Brain microvascular endothelial cell (primary cell): ENCODE results near the gene OR4E1.
A peak's percentile ranks its signal among the peaks of the same experiment; 100 is the strongest.
"Not testable (repeated sequence)": the region's sequence is repeated elsewhere in the genome, so short reads cannot be mapped to it uniquely, and the experiment has no call there.

Experiments used
- DNase-seq: peaks from one replicate; pipeline ENCODE4 v3.0.0-alpha.2; 2020
- H3K27ac ChIP-seq: fragments of 250-450 bp; sonication (Bioruptor Pico); 2 replicates; pipeline ENCODE4 v1.5.1; 2020; ENCODE audit warnings: mild to moderate bottlenecking, moderate library complexity
- H3K27me3 ChIP-seq: fragments of 250-450 bp; sonication (Bioruptor Pico); replicated peaks from 2 replicates; pipeline ENCODE4 v1.5.1; 2020; ENCODE audit warnings: mild to moderate bottlenecking
- H3K36me3 ChIP-seq: fragments of 250-450 bp; sonication (Bioruptor Pico); replicated peaks from 2 replicates; pipeline ENCODE4 v1.5.1; 2020; ENCODE audit warnings: mild to moderate bottlenecking
- H3K4me3 ChIP-seq: 2 replicates; pipeline ENCODE4 v1.5.1; 2011; ENCODE audit warnings: low read depth, mild to moderate bottlenecking, control low read depth, low read length, moderate library complexity
- CTCF ChIP-seq: IDR thresholded peaks from 2 replicates; pipeline ENCODE4 v1.5.1; 2011; ENCODE audit warnings: low read depth, mild to moderate bottlenecking, moderate library complexity, low read length, control low read depth, inconsistent platforms; ENCODE audit errors: missing control alignments
- in situ Hi-C: cut with HindIII; loops from 2 replicates; pipeline ENCODE4 v1.10.0; 2017; ENCODE audit warnings: low sequenced_read_pairs, low pct_ligation_motif_present

Gene OR4E1

GRCh38 chr14:21652209-21652808, 21.3 kb downstream of the OR4E1 start:
- Histone ChIP-seq H3K36me3 (no peaks in the 10 kb centered on the region), H3K4me3 (no peak overlapping the region), H3K27me3 (no peaks in the 10 kb centered on the region), H3K27ac (no peak overlapping the region)
- DNase-seq, result no peak
- no peak for TF ChIP-seq CTCF
- in situ Hi-C loops, result no loop called here

GRCh38 chr14:21647380-21647779, 26.2 kb downstream of the OR4E1 start:
- TF ChIP-seq CTCF, result no peak
- Histone ChIP-seq H3K4me3 (no peak overlapping the region), H3K27ac (no peak overlapping the region), H3K36me3 (no peaks in the 10 kb centered on the region), H3K27me3 (no peaks in the 10 kb centered on the region)
- in situ Hi-C loops, result no loop called here
- DNase-seq, result peak; percentile 63

- H3K27me3 ChIP-seq, result no peaks in the 10 kb centered on the region
- H3K27ac ChIP-seq, result no peak overlapping the region
- no peaks in the 10 kb centered on the region for H3K36me3 ChIP-seq
- in situ Hi-C loops, result no loop called here
- H3K4me3 ChIP-seq, result no peak overlapping the region
- no peak for TF ChIP-seq CTCF
- DNase-seq, result no peak
Measured at GRCh38 chr14:21643407-21643806, 30.2 kb downstream of the OR4E1 start.

GRCh38 chr14:21642683-21643082, 30.9 kb downstream of the OR4E1 start:
- Histone ChIP-seq H3K36me3 (no peaks in the 10 kb centered on the region), H3K27ac (no peak overlapping the region), H3K27me3 (no peaks in the 10 kb centered on the region), H3K4me3 (no peak overlapping the region)
- DNase-seq, result no peak
- in situ Hi-C loops, result no loop called here
- no peak for TF ChIP-seq CTCF

GRCh38 chr14:21634840-21635239, 38.8 kb downstream of the OR4E1 start, which contains the start of gene OR10G2:
TSS of gene OR10G2 (minus strand) at chr14:21634940. CDS start at chr14:21634842, 98 bp downstream.
- no peak for DNase-seq
- H3K27me3 ChIP-seq, result no peaks in the 10 kb centered on the region
- H3K27ac ChIP-seq, result no peak within 1 kb of the TSS
- no peak within 1 kb of the TSS for H3K4me3 ChIP-seq
- TF ChIP-seq CTCF, result no peak
- no peaks in the 10 kb centered on the region for H3K36me3 ChIP-seq
- in situ Hi-C loops, result no loop called here

- no peak for TF ChIP-seq CTCF
- in situ Hi-C loops, result no loop called here
- no peaks in the 10 kb centered on the region for H3K36me3 ChIP-seq
- no peak overlapping the region for H3K27ac ChIP-seq
- DNase-seq, result no peak
- H3K4me3 ChIP-seq, result no peak overlapping the region
- H3K27me3 ChIP-seq, result no peaks in the 10 kb centered on the region
Measured at GRCh38 chr14:21631084-21631483, 42.5 kb downstream of the OR4E1 start.

- H3K27me3 ChIP-seq, H3K36me3 ChIP-seq, in situ Hi-C loops, DNase-seq, H3K27ac ChIP-seq, H3K4me3 ChIP-seq: not testable (repeated sequence)
Measured at GRCh38 chr14:21630503-21630902, 43.1 kb downstream of the OR4E1 start.
